ENCODE data around the gene CDH13.

The CDH13 gene

DNA sequence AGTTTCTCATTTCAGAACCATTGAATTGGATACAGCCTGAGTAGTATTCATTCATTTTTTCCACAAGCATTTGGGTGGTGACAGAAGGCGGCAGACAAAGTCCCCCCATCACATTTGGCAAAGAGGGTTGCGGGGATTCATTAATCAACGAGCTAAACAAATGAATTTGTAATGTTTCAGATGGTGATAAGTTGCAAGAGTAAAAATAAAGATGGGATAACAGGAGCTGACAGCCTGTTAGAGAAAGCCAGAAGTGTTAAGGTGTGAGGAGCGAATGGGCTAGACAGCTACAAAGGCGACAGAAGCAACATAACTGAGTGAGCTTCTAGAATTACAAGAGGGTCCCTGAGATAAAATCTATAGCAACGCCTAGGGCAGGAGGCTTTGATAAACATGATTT, 838.2 kb downstream of the CDH13 start:
- no peak for DNase-seq

DNA sequence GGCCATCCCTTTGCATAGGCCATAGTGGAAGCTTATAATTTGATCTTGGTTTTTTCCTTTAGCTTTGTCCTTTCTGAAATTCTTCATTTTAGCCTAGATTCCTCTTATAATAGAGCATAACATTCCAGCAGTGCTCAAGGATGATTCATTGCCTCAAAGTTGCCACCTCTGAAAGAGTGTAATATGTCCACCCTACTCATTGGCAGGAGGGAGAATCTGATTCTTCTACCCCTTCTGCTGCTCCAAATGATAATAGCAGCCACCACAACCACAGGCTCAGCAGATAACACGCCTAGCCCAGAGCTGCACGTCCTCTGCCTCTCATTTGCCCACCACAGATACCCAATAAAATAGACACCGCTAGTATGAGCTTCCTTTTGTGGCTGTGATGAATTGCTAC, 843.6 kb downstream of the CDH13 start:
- DNase-seq: no peak

GRCh38 chr16:83472776-83473501, 846.2 kb downstream of the CDH13 start:
- no peak for DNase-seq

- no peak for DNase-seq
These were observed 847.3 kb downstream of the CDH13 start for GRCh38 chr16:83473926-83474650.

- DNase-seq: no peak
These were observed 848.3 kb downstream of the CDH13 start for GRCh38 chr16:83475108-83475507.

- DNase-seq: no peak
These were observed 854.8 kb downstream of the CDH13 start for GRCh38 chr16:83481589-83481988.

GRCh38 chr16:83482545-83483162, 855.9 kb downstream of the CDH13 start:
- no peak for DNase-seq

DNA sequence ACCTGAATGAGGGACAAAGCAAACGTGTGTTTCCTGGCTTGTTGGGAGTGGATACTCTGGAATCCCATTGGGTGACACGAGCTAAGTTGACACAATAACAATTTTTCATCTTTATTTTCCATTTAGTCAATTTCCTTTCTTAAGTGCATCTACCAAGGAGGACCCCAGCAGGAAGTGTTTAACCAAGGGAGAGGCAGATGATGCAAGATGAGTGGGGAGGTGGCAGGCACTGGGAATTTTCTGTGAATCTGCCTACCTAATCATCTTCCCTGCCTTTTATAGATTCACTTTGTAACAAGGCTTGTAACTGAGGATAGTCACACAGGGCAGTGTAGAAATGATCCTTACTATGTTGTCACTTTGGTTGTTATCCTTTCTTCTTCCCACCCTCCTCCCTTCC, 863.3 kb downstream of the CDH13 start:
- DNase-seq: no peak

DNA sequence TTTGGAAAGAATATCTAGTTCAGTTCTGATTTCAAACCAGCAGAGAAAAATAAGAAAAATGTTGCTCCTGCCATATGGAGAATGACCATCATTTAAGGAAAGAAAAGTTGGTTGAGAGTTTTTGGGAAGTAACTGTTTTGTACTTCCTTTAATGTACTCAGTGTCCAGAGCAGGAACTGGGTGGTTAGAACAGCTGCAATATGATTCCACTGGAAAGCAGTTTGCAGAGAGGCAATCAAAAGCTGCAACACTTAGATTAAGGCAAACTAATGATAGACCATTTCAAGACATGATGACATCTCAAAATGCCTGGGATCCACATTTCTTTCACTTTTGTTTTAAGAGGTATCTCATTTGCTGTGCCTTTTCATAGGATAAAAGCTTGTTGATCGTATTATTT, 867.7 kb downstream of the CDH13 start:
- no peak for DNase-seq

- DNase-seq: no peak
These were observed 874.7 kb downstream of the CDH13 start for GRCh38 chr16:83501481-83501880.

- DNase-seq: no peak
These were observed 881.5 kb downstream of the CDH13 start for GRCh38 chr16:83508295-83508694.

- no peak for DNase-seq
These were observed 882.5 kb downstream of the CDH13 start for GRCh38 chr16:83509316-83509715.

GRCh38 chr16:83510906-83511305, 884.1 kb downstream of the CDH13 start:
- no peak for DNase-seq

DNA sequence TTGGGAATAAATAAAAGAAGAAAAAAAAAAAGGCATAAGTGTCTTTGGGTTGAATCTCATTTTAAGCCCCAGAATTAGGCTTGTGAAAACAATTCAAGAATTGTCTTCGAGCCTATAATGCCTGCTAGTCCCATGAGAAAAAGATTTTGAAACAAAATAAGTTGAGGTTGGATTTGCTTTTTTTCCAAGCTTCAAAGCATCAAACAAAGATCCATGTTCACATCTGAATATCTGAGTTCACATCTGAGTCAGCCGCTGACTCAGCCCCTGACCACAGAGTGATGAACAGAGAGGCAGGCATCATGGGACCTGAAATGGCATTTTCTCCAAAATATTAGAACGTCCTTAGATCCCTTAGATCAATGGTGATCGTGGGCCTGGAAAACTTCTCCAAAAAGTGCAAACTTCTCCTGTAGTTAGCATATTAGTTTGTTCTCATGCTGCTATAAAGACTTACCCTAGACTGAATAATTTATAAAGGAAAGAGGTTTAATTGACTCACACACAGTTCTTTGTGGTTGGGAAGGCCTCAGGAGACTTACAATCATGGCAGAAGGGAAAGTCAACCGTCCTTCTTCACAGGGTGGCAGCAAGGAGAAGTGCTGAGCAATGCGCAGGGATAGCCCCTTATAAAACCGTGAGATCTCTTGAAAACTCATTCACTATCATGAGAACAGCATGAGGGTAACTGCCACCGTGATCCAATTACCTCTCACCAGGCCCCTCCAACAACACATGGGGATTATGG, 886.4 kb downstream of the CDH13 start:
- no peak for DNase-seq

GRCh38 chr16:83515395-83515794, 888.6 kb downstream of the CDH13 start:
- DNase-seq: no peak

GRCh38 chr16:83516931-83517330, 890.2 kb downstream of the CDH13 start:
- DNase-seq: no peak

GRCh38 chr16:83517398-83517797, 890.6 kb downstream of the CDH13 start:
- no peak for DNase-seq

DNA sequence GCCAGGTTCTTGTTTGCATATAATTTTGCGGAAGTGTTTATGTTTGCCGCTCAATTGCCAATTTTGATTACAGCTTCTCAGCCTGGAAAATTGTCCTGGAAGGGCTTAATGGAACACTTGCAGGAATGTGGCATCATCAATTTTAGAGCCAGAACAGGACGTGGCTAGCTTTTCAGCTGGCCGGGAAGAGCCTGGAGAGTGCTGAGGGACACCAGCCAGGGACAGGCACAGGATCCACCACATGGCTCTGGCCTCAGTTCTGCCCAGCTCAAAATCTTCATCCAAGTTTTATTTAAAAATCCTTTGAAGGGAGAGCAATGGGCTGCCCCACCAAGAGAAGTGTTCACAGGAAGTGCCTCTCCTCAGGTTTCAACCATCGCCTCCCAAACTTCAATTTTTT, 893.8 kb downstream of the CDH13 start:
- no peak for DNase-seq

DNA sequence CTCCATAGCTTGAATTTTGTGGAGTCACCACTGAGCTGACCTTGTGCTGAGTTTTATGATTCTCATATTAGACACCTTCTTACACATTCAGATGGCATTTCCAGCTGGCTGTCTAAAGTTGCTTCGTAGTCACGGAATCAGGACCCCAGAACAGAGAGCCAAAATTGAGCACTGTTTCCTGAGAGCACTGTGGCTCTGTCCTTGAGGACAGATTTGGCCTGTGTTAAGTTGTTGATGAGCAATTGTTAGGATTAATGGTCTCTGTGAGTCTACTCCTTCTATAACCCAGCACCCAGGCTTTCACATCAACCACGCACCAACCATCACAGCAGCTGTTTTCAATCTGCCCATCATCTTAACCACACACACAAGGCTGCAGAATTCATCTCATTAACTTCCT, 903.5 kb downstream of the CDH13 start:
- no peak for DNase-seq

- DNase-seq: no peak
These were observed 905.9 kb downstream of the CDH13 start for GRCh38 chr16:83532634-83533033.

- no peak for DNase-seq
These were observed 906.4 kb downstream of the CDH13 start for GRCh38 chr16:83533193-83533592.

- no peak for DNase-seq
These were observed 911.9 kb downstream of the CDH13 start for GRCh38 chr16:83538707-83539106.

DNA sequence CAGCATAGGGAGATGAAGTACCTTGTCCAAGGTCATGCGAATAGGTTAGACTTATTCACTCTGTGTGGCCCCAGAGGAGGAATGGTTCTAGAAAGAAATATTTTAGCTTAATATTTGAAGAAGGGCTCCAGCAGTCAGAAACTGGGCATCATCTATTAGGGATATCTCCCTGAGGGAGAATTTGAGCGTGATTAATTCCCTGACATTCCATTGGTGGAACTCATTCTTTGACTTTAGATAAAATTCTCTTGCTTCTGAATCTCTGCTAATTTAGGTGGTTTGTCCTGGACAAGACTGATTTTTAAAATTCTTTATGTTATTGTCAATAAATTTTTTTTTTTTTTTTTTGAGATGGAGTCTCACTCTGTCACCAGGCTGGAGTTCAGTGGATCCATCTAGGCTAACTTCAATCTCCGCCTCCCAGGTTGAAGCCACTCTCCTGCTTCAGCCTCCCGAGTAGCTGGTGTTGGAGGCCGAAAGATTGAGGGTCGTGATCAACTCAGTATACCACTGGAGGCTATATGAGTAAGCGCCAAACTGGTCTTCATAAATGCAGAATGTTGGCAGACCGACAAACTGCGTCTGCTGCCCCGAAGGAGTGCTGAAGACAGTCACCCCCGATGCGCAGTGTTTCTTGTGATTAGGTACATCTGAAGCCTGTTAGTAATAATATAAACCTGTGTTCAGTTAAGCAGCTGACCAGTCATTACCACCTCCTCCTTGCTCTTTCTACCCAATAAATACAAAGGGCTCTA, 913.1 kb downstream of the CDH13 start:
- DNase-seq: no peak

All from T-helper 1 cell (primary cell).